Cardiac muscle cell (in vitro differentiated cells and primary cell): Measurements from ENCODE around the gene CCDC81. TPM values are rescaled to one million over a fixed set of nuclear protein-coding genes. Genes with fewer than 3 reads are reported as not detected.
"Not testable (repeated sequence)": the region's sequence is repeated elsewhere in the genome, so short reads cannot be mapped to it uniquely, and the experiment has no call there.

ENCODE experiments used
- DNase-seq, 2 donors: peaks; one replicate each; pipeline versions ENCODE4 v3.0.0 to v3.0.0-alpha.2; 2010 to 2017; ENCODE audit warnings: low read depth in 1 of 2, low spot score in 1 of 2
- H3K27ac ChIP-seq: fragments of 200-600 bp; sonication (generic); 2 replicates; pipeline ENCODE4 v1.5.1; 2016
- H3K27me3 ChIP-seq: fragments of 200-600 bp; sonication (generic); 2 replicates; pipeline ENCODE4 v1.6.0; 2016; ENCODE audit warnings: control low read depth
- H3K36me3 ChIP-seq: fragments of 200-600 bp; sonication (generic); 2 replicates; pipeline ENCODE4 v1.5.1; 2016; ENCODE audit warnings: control low read depth
- H3K4me1 ChIP-seq: fragments of 200-600 bp; sonication (generic); 2 replicates; pipeline ENCODE4 v1.8.1; 2017; ENCODE audit warnings: low read depth, mild to moderate bottlenecking, mixed run types
- H3K4me3 ChIP-seq: fragments of 200-600 bp; sonication (generic); 2 replicates; pipeline ENCODE4 v1.5.1; 2016; ENCODE audit warnings: mild to moderate bottlenecking
- H3K9me3 ChIP-seq: fragments of 200-600 bp; sonication (generic); 2 replicates; pipeline ENCODE4 v1.5.1; 2017; ENCODE audit warnings: low read depth, mild to moderate bottlenecking, control low read depth
- polyA plus RNA-seq: library from polyadenylated mRNA; unstranded; fragments of >200 nt; fragmentation: Nextera tagmentation; extraction: Ambion mirVana; gene quantifications from 2 replicates; pipeline ENCODE4 v1.2.1, GENCODE V29; 2016
- total RNA-seq: library from RNA; depleted of rRNA; stranded (reverse); fragments of >200 nt; gene quantifications from 2 replicates; pipeline ENCODE4 v1.2.3, GENCODE V29; 2016
- TF ChIP-seq, protein P1 (sequence below): IDR thresholded peaks from 2 replicates; pipeline ENCODE4 v1.5.1; 2012; ENCODE audit warnings: low read depth, mild to moderate bottlenecking, low read length

The CCDC81 gene
- total and polyA plus RNA-seq, 2 experiments from 2014 or later: 2.6 to 3.2 TPM

DNA sequence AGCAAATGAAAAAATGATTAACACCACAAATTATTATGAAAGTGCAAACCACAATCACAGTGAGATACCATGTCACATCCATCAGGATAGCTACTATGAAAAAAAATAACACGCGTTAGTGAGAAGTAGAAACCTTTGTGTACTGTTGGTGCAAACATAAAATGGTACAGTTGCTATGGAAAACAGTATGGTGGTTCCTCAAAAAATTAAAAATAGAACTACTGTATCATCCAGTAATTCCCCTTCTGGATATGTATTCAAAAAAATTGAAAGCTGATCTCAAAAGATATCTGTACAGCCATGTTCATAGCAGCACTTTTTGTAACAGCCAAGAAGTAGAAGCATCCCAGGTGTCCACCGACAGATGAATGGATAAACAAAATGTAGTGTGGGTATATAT is 43.4 kb downstream of the CCDC81 start:
- TF ChIP-seq, protein P1, sequence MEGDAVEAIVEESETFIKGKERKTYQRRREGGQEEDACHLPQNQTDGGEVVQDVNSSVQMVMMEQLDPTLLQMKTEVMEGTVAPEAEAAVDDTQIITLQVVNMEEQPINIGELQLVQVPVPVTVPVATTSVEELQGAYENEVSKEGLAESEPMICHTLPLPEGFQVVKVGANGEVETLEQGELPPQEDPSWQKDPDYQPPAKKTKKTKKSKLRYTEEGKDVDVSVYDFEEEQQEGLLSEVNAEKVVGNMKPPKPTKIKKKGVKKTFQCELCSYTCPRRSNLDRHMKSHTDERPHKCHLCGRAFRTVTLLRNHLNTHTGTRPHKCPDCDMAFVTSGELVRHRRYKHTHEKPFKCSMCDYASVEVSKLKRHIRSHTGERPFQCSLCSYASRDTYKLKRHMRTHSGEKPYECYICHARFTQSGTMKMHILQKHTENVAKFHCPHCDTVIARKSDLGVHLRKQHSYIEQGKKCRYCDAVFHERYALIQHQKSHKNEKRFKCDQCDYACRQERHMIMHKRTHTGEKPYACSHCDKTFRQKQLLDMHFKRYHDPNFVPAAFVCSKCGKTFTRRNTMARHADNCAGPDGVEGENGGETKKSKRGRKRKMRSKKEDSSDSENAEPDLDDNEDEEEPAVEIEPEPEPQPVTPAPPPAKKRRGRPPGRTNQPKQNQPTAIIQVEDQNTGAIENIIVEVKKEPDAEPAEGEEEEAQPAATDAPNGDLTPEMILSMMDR: no peak
- DNase-seq: no peak
- Histone ChIP-seq H3K4me1 (peaks cover 14% of the 10 kb centered on the region), H3K27ac (no peak overlapping the region), H3K36me3 (no peaks in the 10 kb centered on the region), H3K9me3 (no peaks in the 10 kb centered on the region), H3K27me3 (no peaks in the 10 kb centered on the region), H3K4me3 (no peak overlapping the region)

- Histone ChIP-seq H3K4me3 (no peak overlapping the region), H3K27ac (no peak overlapping the region), H3K36me3 (no peaks in the 10 kb centered on the region), H3K4me1 (peaks cover 17% of the 10 kb centered on the region), H3K9me3 (no peaks in the 10 kb centered on the region), H3K27me3 (no peaks in the 10 kb centered on the region)
- TF ChIP-seq, protein P1: no peak
- no peak for DNase-seq
Observed at GRCh38 chr11:86418513-86418912, 43.8 kb downstream of the CCDC81 start.

DNA sequence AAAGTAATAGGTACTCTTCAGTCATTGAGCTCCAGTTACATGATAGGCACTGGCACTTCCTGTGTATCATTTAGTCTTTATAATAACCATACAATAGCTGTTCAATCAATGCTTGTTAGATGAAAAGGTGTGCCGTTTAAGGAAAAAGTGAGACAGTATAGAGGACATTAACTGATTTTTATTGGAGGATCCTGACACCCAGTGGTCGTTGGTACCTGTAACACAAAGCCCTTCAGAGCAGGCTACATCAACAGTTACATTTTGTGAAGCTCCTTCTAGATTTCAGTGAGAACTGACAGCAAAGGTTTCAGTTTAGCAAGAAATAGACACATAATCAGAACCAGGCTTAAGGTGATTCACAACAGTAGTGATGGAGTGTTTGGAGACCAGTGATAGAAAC is 44.2 kb downstream of the CCDC81 start:
- Histone ChIP-seq H3K4me3 (no peak overlapping the region), H3K27ac (no peak overlapping the region), H3K9me3 (no peaks in the 10 kb centered on the region), H3K4me1 (peaks cover 20% of the 10 kb centered on the region), H3K36me3 (no peaks in the 10 kb centered on the region), H3K27me3 (no peaks in the 10 kb centered on the region)
- TF ChIP-seq, protein P1: no peak
- no peak for DNase-seq

DNA sequence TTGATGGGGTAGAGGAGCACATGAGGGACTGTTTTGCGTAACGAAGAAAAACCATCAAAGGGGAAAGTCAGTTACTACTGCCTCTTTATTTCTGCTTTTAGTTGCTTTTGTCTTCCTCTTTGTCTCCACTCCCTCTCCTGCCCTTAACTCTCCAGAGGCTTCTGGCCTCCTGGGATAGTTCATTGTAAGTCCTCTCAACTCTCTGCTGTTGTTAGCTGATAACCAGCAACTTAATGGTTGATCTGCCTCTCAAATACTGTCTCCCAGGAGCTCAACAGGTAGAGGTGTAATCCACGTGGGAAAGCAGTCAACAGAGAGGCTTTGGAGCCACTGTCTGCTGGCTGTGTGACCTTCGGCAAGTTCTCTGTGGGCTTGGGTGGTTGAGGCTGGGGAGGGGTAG is 47.3 kb downstream of the CCDC81 start:
- DNase-seq: no peak

DNA sequence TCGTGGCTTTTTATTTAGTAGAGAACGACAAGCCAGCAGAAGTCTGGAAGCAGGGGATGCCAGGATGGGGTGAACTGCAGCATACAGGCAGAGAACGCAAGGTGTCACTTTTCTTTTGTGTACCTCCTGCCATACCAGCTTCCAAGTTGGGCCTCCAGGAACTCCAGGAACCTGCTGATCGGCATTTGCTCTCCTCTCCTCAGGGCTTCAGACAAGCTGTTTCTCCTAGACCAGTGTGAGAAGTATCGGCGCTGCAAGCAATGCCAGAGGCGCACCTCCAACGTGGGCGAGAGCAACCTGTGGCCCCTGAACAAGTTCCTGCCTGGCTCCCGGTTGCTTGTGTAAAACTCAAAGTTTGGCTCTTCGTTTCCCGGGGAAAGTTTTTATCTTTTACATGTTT is 47.7 kb downstream of the CCDC81 start:
- Histone ChIP-seq H3K4me1 (peaks cover 20% of the 10 kb centered on the region), H3K36me3 (no peaks in the 10 kb centered on the region), H3K27ac (peak overlapping the region; percentile 78), H3K27me3 (no peaks in the 10 kb centered on the region), H3K4me3 (no peak overlapping the region), H3K9me3 (no peaks in the 10 kb centered on the region)
- TF ChIP-seq, protein P1: no peak
- no peak for DNase-seq

More for the DNA sequence above, 47.3 kb downstream of the CCDC81 start:
- Histone ChIP-seq H3K4me3 (no peak overlapping the region), H3K27ac (peak overlapping the region; percentile 78), H3K4me1 (peaks cover 20% of the 10 kb centered on the region), H3K9me3 (no peaks in the 10 kb centered on the region), H3K27me3 (no peaks in the 10 kb centered on the region), H3K36me3 (no peaks in the 10 kb centered on the region)
- TF ChIP-seq, protein P1: no peak

GRCh38 chr11:86423488-86423887 is 48.8 kb downstream of the CCDC81 start:
- H3K27ac ChIP-seq: peak overlapping the region; percentile 78
- peaks cover 20% of the 10 kb centered on the region for H3K4me1 ChIP-seq
- DNase-seq: peak in 1 of 2 donors; percentile 15
- H3K4me3 ChIP-seq, H3K9me3 ChIP-seq, H3K27me3 ChIP-seq, H3K36me3 ChIP-seq: not testable (repeated sequence)
